Fibroblast of upper back skin (primary cell): ENCODE measurements around the gene CCDC12.
A peak's percentile ranks its signal among the peaks of the same experiment; 100 is the strongest.

Experiments used
- DNase-seq: peaks from one replicate; pipeline ENCODE4 v3.0.0-alpha.2; 2013

CCDC12 gene

GRCh38 chr3:46935168-46935858, 41.2 kb downstream of the CCDC12 start:
- DNase-seq: peak; percentile 96

- no peak for DNase-seq
Observed at GRCh38 chr3:46934498-46935167, 41.9 kb downstream of the CCDC12 start.

DNA sequence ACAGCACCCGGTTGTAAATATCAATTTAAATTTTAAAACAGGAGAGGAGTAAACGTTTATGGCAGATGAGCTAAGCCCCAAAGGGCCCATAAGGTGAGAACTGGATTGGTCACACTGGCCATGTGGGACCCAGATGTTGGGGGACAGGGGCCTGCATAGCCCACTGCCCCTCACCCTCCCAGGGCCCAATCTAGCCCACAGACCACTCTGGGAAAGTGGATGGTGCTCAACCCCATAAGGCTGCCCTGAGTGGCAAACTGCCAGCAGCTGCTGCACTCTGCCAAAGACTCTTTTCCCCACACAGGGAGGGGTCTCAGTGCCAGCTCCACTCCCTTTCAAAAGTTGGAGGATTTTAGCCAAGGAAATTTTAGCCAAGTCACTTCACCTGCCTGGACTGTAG, 42.5 kb downstream of the CCDC12 start:
- DNase-seq: no peak

DNA sequence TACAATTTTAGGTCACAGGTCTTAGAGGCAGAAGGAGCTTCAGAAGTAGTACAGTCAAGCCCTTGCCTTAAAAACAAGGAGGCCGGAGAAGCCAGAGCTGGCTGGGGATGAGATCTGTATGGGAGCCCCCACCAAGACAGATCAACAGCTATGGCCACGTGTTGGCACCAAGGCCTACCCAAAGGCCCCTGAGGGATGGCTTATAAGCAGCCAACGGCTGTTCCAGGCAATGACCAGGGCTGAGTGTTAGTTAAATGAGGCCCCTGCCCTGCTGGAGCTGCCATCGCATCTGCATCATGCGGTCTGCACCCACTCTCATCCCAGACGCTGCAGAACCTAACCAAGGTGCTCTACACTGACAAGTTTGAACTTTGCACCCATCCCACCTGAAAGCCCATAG, 43.3 kb downstream of the CCDC12 start:
- DNase-seq: no peak

DNA sequence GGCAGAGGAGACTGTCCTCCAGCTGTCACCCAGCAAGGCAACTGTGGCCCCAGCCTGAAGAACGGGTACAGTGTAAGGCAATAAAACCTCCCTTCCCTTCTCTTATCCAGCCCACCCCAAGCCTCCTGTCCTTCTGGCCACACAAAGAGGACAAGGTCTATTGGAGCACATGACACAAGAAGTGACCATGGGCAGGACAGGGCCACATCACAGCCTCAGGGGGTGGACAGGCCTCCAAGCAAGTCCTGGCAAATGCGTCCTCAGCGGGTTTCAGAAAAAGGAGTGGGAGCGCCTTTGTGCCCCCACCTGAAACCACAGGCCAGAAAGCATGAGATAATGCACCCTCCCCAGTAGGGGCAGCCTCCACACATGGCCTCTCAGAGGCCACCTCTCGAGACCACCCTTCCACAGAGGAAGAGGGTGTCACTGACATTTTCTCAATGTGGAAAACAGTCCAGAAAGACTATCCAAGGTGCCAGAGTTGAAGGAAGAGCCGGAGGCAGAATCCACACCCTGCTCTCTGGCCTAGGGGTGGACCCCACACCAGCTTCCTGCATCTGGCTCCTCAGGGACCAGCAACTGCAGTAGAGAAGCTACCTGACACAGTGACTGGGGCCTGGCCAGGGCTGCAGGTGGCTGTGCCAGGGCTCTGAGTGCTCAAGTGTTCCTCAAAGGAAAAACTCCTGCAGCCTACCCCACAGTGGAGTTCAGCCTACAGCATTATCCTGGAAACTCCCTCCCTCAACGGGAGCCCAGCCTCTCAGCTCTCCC, 43.9 kb downstream of the CCDC12 start:
- DNase-seq: no peak

GRCh38 chr3:46931631-46932331, 44.8 kb downstream of the CCDC12 start:
- no peak for DNase-seq

GRCh38 chr3:46930945-46931403, 45.6 kb downstream of the CCDC12 start:
- DNase-seq: no peak

DNA sequence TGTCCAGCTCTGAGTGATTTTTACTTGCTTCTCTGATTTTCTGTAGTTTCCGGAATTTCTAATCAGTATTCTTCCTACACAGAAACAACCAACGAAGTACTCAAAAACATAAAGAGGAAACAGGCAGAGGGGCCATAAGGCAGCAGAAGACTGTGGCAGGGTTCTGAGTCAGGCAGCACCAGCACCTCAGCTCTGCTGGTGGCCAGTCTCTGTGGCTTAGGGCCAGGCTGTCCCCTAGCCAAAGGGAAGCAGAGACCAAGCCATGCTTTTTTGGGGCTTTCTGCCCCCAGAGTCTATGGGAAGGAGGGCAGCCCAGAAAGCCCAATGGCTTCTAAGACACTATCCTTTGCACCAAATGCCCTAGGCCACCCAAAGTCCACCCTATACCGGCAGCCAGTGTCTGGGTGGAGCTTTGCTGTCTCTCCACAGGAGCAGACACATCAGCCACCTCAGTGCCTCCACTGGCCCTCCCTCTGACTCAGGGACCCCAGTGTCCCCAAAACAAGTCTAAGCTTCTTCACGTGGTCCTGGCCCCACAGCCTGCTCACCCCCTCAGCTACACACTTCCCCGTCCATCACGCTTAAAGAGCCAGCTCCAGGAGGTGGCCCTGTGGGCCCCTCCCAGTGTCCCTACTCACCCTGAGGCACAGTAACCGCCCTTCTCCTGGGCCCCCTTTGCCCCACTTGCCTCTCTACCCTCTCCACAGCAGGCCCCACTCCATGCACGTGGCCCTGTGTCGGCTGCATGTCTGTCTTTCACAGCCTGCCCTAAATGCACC, 46.2 kb downstream of the CCDC12 start:
- no peak for DNase-seq

DNA sequence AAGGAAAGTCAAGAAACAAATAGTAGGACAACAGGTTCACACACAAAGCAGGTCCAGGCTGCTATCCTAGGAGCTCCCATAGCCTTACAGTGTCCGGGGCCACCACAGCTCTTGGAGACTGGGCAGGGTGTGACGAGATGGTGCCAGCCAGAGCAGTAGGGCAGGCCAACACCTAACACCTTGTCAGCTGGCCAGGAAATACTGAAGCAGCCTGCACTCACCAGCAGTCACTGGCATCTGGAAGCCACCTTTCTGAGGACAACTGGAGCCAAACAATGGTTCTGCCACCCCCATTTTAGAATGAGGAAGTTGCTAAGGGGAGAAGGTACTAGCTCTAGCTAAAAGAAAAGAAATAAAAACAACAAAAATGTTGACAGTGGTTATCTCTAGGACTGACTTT, 47.2 kb downstream of the CCDC12 start:
- no peak for DNase-seq

DNA sequence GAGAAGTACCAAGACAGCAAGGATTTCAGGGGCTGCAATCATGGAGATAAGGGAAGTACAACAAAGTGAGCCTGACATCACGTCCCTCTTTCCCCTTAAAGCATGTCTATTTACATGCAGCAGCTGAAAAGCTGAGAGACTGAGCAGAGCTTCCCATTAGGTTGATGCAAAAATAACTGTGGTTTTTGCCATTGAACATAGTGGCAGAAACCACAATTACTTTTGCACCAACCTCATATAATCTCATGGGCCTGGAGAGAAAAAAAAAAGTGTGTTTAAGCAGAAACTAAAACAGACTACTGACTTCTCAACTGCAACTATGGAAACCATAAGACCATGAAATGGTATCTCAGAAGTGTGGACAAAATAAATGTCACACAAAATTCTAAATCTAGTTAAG, 48.3 kb downstream of the CCDC12 start:
- no peak for DNase-seq

- no peak for DNase-seq
Observed at GRCh38 chr3:46927718-46928073, 48.8 kb downstream of the CCDC12 start.

DNA sequence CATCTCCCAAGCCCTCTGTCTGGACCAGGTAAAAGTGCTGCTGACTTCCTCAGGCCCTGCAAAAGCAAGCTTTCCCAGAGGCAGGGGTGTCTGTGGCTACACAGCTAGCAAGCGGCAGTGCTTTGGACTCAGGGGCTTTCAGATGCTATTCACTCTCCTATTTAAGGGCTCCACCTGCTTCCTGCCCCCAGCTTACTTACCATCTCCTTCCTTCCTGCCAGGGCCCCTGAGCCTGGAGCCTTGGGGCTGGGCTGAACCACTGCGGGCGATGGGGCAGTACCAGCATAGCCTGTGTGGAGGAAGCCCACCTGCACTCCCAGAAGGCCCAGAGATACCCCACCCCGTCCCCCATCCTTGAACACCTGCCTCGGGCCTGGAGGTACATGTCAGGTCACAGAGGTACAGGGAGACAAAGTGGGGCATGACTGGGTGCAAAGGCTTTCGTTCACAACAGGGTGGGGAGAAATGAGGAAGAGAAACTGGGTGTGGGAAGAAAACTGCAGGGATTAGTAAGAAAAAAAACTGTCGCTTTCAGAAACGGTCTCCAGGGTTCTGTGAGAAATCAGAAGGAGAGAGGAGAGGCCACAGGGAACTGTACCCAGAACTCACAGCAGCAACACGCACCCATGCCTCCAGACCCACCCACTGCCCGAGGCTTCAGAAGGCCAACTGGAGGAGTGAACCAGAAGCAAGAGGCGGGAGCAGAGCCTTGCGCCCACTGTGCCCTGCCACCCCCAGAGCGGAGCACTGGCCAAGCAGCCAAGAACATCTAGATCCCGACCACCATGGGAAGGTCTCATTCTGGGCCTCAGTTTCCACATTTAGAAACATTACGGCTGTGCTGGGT, 49.5 kb downstream of the CCDC12 start:
- no peak for DNase-seq

- DNase-seq: no peak
Observed at GRCh38 chr3:46926447-46926846, 50.1 kb downstream of the CCDC12 start.

DNA sequence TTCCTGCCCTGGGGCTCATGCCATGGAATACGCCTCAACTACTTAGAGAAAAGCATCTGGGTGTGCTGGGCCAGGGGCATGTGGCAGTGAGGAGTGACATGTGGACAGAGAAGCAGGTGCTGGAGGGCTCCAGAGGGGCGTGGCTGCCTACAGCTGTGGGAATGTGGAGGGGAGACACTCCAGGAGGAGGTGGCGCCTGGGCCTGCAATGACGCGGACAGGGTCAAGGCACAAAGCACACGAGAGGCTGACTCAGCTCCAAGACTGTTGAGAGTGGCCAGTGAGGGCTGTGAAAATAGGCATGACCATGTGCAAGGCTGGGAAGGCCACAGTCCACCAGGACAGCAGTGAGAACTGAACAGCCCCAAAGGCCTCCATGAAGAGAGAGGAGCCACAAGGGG, 50.5 kb downstream of the CCDC12 start:
- no peak for DNase-seq

DNA sequence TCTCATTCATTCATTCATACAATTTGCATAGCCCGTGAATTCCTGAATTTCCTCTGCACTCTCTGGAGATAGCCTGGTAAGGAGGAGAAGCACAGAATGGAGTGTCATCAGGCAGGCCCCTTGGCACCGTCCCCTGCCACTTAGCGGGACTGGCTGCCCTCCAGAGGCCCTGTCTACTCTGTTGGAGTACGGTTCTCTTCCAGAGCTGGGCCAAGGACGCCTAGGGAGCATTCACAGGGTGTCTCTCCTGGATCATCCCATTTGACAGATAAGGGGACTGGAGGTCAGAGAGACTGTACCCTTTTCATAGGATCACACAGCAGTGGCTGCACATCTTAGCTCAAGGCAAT, 51.0 kb downstream of the CCDC12 start:
- DNase-seq: no peak

DNA sequence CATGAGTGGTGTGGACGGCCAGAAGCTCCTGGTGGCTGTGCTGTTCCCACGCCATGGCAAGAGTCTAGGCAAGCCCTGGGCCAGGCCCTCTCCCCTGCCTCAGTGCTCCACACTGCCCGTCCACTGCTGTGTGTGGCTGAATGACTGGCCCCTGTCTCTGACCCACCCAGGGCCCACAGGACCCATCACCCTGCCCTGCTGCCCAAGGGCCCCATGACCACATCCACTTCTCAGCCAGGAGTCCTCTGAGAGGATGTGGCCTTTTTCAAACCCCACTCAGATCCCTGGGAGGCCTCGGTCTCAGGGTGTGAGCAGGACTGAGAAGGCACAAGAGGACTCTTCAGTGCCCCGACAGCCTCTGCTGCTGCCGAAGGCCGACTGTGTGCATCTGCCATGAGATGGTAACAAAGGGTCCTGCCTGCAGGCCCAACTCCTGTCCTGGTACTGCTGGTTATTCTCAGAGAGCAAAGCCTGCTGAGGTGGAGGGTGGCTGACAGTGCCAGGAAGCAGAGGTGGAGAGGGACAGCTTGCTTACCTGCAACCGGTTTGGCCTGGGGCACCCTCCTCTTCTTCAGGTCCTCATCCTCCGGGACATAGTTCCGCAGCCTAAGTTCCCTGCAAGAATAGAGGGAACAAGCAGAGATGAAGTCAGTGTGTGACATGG, 51.5 kb downstream of the CCDC12 start:
- no peak for DNase-seq

DNA sequence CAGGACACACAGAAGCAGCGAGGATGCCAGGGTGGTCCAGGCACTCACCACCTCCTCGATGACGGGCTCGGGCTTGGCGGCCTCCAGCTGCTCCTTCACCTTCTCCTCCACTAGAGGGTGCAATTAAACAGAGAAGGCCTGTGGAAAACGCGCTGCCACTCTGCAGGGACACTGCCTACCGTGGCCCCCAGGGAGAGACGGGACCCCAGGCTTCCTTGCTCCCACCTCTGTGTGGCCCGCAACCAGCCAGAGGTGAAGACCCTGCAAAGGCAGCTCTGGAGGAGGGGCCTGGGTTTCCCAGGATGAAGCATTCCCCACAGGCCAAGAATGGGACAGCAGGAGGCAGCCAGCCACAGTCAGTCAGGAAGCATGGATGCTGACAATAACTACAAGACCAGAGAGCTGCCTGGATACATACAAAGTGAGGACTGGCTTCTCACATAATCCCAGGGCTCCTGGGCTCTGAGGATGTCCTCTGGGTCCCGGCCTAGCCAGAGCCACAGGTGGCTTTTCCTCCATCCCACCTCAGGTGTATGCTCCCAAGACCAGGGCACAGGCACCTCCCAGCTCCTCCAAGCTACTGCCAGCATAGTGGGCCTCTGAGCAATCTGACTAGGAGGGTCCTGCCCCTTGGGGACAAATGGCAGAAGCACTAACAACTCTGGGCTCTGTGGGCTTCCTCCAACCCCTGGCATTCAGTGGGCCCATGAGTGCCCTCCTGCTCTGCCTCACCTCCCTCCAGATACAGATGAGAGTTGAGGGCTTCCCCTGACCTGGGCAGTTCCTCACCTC, 52.8 kb downstream of the CCDC12 start:
- peak; percentile 23 for DNase-seq

DNA sequence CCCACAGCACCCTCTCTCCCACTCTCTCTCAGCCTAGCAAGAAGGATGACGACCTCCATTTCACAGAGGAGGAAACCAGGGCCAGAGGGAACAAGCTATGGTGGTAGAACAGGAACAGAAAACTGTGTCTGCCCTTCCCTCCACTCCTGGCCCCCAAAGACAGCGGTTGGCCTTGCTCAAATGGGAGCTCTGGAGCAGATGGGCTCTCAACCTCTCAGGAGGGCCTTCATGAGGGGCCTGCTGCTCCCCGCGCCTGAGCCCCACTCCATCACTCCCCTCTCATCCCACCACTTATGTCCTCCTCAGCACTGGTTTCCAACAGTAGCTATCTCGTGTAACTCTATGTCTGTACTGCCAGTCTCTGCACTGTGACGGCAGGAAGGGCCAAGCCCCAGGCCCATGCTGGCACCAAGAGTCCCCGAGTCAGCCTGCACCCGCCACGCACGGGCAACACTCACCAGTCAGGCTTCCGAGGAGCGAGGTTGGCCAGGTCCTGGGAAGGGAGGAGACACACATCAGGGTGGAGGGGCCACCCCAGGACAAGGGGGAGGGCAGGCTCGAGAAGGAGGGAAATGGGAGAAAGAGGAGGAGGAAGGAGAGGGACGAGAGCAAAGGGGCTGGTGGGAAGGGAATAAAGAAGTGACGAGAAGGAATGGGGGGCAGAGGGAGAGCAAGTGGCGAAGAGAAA, 53.5 kb downstream of the CCDC12 start:
- DNase-seq: no peak

DNA sequence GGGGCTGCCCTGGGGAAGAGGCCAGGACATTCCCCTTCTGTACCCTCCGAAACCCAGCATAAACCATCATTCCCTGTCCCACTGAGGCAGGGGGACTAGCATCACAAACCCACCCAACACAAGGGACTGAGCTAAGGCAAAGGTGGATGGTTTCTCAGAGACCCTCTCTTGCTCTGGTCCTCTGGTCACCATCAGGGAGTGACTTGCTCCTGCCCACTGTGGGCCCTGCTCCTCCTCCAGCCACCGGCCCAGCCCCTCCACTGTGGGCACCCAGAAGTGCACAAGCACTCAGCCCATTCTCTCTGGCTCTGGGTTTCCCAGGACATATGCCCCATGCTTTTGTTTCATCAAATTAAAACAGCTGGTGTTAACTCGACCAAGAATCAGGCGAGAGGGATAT, 54.1 kb downstream of the CCDC12 start:
- no peak for DNase-seq

DNA sequence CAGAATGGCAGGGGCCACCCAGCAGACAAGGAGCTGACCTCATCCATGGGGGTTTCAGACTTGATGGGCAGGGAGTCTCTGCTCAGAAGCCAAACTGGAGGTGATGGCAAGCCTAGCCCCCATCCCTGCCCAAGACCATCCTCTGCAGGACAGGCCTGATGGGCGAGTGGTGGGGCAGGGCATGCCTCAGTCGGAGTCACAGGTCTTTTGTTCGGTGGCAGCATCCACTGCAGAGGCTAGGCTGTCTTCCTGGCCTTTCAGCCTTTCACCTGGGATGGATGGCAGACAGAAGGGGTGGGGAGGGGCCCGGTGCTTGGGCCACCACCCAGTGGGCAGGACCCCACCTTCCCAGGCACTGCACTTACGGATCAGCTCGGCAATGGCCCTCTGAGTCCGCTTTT, 54.7 kb downstream of the CCDC12 start:
- no peak for DNase-seq
